SHP77 (cell line): ENCODE data around the gene ALKBH3.

Source experiments
- DNase-seq, 2 experiments: peaks; one replicate each; lab custom pipeline; 2025; lab: John Stamatoyannopoulos, UW

The ALKBH3 gene

GRCh38 chr11:43962383-43963278 is 82.0 kb downstream of the ALKBH3 start:
- no peak for DNase-seq

GRCh38 chr11:43963279-43963620 is 82.6 kb downstream of the ALKBH3 start:
- no peak for DNase-seq

DNA sequence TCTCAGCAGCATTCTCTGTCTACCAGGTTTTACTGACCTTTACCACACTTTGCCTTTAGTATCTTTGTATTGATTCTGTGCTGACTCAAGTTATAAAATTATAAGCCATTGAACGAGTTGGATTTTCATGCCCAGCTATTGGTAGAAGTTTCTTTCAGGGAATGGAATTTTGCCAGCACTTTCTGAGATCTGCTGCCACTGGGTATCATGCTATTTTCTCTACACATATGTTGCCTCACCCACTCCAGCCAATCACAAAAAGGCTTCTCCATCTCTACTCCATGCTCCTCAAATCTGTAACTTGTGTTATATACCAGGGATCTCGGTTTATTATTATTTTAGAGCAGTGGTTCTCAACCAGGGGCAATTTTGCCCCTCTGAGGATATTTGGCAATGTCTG is 87.0 kb downstream of the ALKBH3 start:
- DNase-seq: no peak

- DNase-seq: no peak
Measured at GRCh38 chr11:43968719-43969118, 88.1 kb downstream of the ALKBH3 start.

- DNase-seq: no peak
Measured at GRCh38 chr11:43969543-43969942, 88.9 kb downstream of the ALKBH3 start.
